Peyer's patch (tissue), 4 donors: ENCODE measurements around the gene PLD1.

Experiments
- CTCF ChIP-seq, 6 experiments: fragments of 450-650 bp in 4 of 6; fragments of 200-600 bp in 2 of 6; sonication (generic) in 1 of 6; IDR thresholded peaks; one replicate each; pipeline ENCODE4 v1.5.1; 2017 to 2019; ENCODE audit warnings: antibody characterized with exemption in 6 of 6, mild to moderate bottlenecking in 3 of 6, moderate library complexity in 1 of 6
- POLR2A ChIP-seq, 2 donors: fragments of 450-650 bp; IDR thresholded peaks; one replicate each; pipeline ENCODE4 v1.5.1; 2017; ENCODE audit warnings: antibody characterized with exemption in 2 of 2, mild to moderate bottlenecking in 2 of 2, moderate library complexity in 2 of 2

GRCh38 chr3:171809611-171809860, 747 bp downstream of the PLD1 start:
- no peak for TF ChIP-seq CTCF (IDR thresholded peaks at IDR 0.05)
- peak; percentile 22 to 34 for TF ChIP-seq POLR2A (IDR thresholded peaks at IDR 0.05)
